GM12878 (cell line): ENCODE data around the gene NUP107. TPM values are rescaled to one million over a fixed set of nuclear protein-coding genes. Genes with fewer than 3 reads are reported as not detected.

Experiments used
- ATAC-seq: fragments of 200-7000 bp; cut with Tn5 transposase; 3 replicates; pipeline ENCODE4 v1.9.1; 2020; ENCODE audit warnings: mild to moderate bottlenecking, moderate library complexity
- BruUV-seq: library from RNA; stranded (reverse); fragments of 400-500 nt; replicated peaks from 2 replicates; lab custom pipeline; 2021; lab: Mats Ljungman, UMichigan
- CTCF ChIA-PET: fragments of 300-600 bp; sonication (Branson Sonifier 250); formaldehyde crosslinking; extraction: SDS; loops from one replicate; lab custom pipeline; 2021; ENCODE audit warnings: inconsistent platforms; lab: Yijun Ruan, JAX
- POLR2A ChIA-PET: fragments of 350-600 bp; formaldehyde crosslinking; extraction: SDS; loops from one replicate; lab custom pipeline; 2021; ENCODE audit warnings: inconsistent platforms; lab: Charles Lee
- RAD21 ChIA-PET: fragments of 300-600 bp; sonication (Branson Sonifier 250); formaldehyde crosslinking; loops from one replicate; lab custom pipeline; 2023; ENCODE audit warnings: antibody characterized with exemption; ENCODE audit not compliant: unreplicated experiment; lab: Charles Lee
- SMC1A ChIA-PET: fragments of 300-600 bp; sonication (Branson Sonifier 250); formaldehyde crosslinking; loops from one replicate; lab custom pipeline; 2023; ENCODE audit not compliant: unreplicated experiment, uncharacterized antibody; lab: Charles Lee
- DNase-seq: peaks from one replicate; pipeline ENCODE4 v3.0.0-alpha.2; 2011; ENCODE audit warnings: low read depth, low spot score
- FAIRE-seq: peaks from 3 replicates; lab custom pipeline; 2011; peaks lifted over from hg19 to GRCh38; lab: Jason Lieb, UNC
- H2AFZ ChIP-seq: 2 replicates; pipeline ENCODE4 v1.6.0; 2011; ENCODE audit warnings: low read depth, low read length, control low read depth; ENCODE audit not compliant: control insufficient read depth
- H3K27ac ChIP-seq: 2 replicates; pipeline ENCODE4 v1.5.1; 2011; ENCODE audit warnings: control low read depth; ENCODE audit not compliant: control insufficient read depth, insufficient read depth
- H3K27me3 ChIP-seq, 2 experiments: replicated peaks in 1 of 2; 2 replicates each; pipeline versions ENCODE4 v1.6.0 to v1.6.1; 2011; ENCODE audit warnings: low read length in 1 of 2; ENCODE audit not compliant: control insufficient read depth in 2 of 2, insufficient read depth in 2 of 2
- H3K36me3 ChIP-seq, 2 experiments: 2 replicates each; pipeline ENCODE4 v1.5.1; 2011; ENCODE audit warnings: low read length in 1 of 2; ENCODE audit not compliant: control insufficient read depth in 2 of 2, insufficient read depth in 2 of 2
- H3K4me1 ChIP-seq: 2 replicates; pipeline ENCODE4 v1.6.1; 2011; ENCODE audit warnings: mild to moderate bottlenecking, low read length, moderate library complexity, mixed read lengths; ENCODE audit not compliant: control insufficient read depth, insufficient read depth
- H3K4me2 ChIP-seq: 2 replicates; pipeline ENCODE4 v1.6.0; 2011; ENCODE audit warnings: control low read depth; ENCODE audit not compliant: control insufficient read depth, insufficient read depth
- H3K4me3 ChIP-seq: fragments of 200-600 bp; sonication (generic); 2 replicates; pipeline ENCODE4 v1.5.1; 2016
- H3K79me2 ChIP-seq: 2 replicates; pipeline ENCODE4 v1.6.0; 2011; ENCODE audit warnings: low read length; ENCODE audit not compliant: control insufficient read depth, insufficient read depth
- H3K9ac ChIP-seq: 2 replicates; pipeline ENCODE4 v1.8.0; 2011; ENCODE audit warnings: low read length, control low read depth, mixed read lengths; ENCODE audit not compliant: control insufficient read depth, insufficient read depth
- H3K9me3 ChIP-seq: replicated peaks from 3 replicates; pipeline ENCODE4 v1.5.1; 2011; ENCODE audit warnings: mild to moderate bottlenecking, low read length; ENCODE audit not compliant: control insufficient read depth, insufficient read depth
- H4K20me1 ChIP-seq: 2 replicates; pipeline ENCODE4 v1.6.0; 2011; ENCODE audit not compliant: control insufficient read depth, insufficient read depth
- WGBS: methylation state at CpG from one replicate; pipeline ENCODE4 v1.1.6; 2016; ENCODE audit warnings: low lambda C conversion rate; ENCODE audit not compliant: insufficient replicate concordance, insufficient coverage; ENCODE audit errors: missing lambda C conversion rate; 5-methylcytosine and 5-hydroxymethylcytosine counted together
- in situ Hi-C: fragments of 300-500 bp; cut with MboI; formaldehyde crosslinking; loops from 9 replicates; pipeline ENCODE4 v1.14.3; 2018; ENCODE audit warnings: mixed read lengths
- intact Hi-C: fragments of 100-400 bp; cut with micrococcal nuclease; formaldehyde crosslinking; loops from one replicate; pipeline ENCODE4 v1.14.2; 2022; ENCODE audit not compliant: unreplicated experiment
- polyA plus RNA-seq, 11 experiments: library from polyadenylated mRNA; depleted of rRNA in 4 of 11; unstranded in 6 of 11; stranded (reverse) in 5 of 11; fragments of >200 nt; fragmentation: Nextera tagmentation in 4 of 11; fragmentation: Illumina TruSeq in 1 of 11; extraction: Ambion mirVana in 4 of 11; extraction: Trizol in 1 of 11; gene quantifications; 1 replicate in 1 of 11; 2 replicates in 10 of 11; pipeline versions ENCODE4 v1.2.1 to v1.2.3, GENCODE V29; 2011 to 2016; ENCODE audit warnings: inconsistent platforms in 2 of 11, missing spikeins in 2 of 11, low read depth in 1 of 11
- total RNA-seq, 4 experiments: library from RNA; depleted of rRNA in 3 of 4; stranded (reverse); fragments of >200 nt in 3 of 4; fragmentation: Illumina TruSeq in 1 of 4; extraction: Trizol in 1 of 4; gene quantifications; 2 replicates each; pipeline versions ENCODE4 v1.2.1 to v1.2.3, GENCODE V29; 2013 to 2021
- TF ChIP-seq, protein P1 (sequence below): fragments of 450-650 bp; IDR thresholded peaks from 2 replicates; pipeline ENCODE4 v1.6.1; 2017; ENCODE audit warnings: mild to moderate bottlenecking, moderate library complexity
- TF ChIP-seq, protein P2 (sequence below), 3 experiments: IDR thresholded peaks in 2 of 3; conservative IDR thresholded peaks in 1 of 3; 2 replicates each; pipeline ENCODE4 v1.5.1; 2011; ENCODE audit warnings: low read depth in 3 of 3, low read length in 3 of 3, mild to moderate bottlenecking in 3 of 3, control low read depth in 2 of 3, moderate library complexity in 2 of 3, inconsistent platforms in 1 of 3, mixed read lengths in 1 of 3; ENCODE audit not compliant: control insufficient read depth in 2 of 3, insufficient read depth in 1 of 3; ENCODE audit errors: extremely low read depth in 1 of 3

The NUP107 gene
- total and polyA plus RNA-seq, 10 of the 15 experiments (the other 5 are each of a cell fraction or from before 2014, with no cell fraction given), result 73.4 to 132 (median 92.4) TPM

DNA sequence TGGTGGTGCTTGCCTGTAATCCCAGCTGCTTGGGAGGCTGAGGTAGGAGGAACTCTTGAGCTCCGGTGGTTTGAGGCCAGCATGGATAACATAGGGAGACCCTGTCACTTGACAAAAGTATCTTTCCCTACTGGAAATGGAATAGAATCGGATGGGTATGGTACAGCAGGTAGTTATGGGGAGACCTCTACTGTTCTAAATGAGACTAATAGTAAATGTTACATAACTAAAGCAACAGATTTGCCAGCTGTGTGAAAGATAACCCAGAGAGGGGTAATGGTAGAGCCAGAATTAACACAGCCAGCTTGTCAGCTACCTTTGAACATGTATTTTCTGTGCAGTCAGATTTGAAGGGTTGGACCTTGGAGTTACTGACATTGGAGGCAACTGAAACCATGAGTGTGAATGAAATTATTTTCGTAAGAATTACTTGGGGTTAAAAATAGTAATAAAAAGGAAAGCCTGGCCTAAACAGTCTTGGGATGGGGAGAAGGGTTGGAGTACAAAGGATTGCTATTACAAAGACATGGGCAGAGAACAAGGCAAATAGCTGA, 21.7 kb upstream of the NUP107 start:
- Histone ChIP-seq H3K27ac (no peak overlapping the region), H4K20me1 (no peaks in the 10 kb centered on the region), H3K9ac (no peak overlapping the region), H3K79me2 (no peaks in the 10 kb centered on the region), H2AFZ (no peak overlapping the region), H3K4me2 (no peak overlapping the region), H3K9me3 (no peaks in the 10 kb centered on the region), H3K36me3 (peaks cover 0 to 4% of the 10 kb centered on the region in 2 experiments; a peak in 2 of 4 replicates), H3K27me3 (no peaks in the 10 kb centered on the region), H3K4me1 (no peaks in the 10 kb centered on the region), H3K4me3 (no peak overlapping the region)
- TF ChIP-seq, protein P1, sequence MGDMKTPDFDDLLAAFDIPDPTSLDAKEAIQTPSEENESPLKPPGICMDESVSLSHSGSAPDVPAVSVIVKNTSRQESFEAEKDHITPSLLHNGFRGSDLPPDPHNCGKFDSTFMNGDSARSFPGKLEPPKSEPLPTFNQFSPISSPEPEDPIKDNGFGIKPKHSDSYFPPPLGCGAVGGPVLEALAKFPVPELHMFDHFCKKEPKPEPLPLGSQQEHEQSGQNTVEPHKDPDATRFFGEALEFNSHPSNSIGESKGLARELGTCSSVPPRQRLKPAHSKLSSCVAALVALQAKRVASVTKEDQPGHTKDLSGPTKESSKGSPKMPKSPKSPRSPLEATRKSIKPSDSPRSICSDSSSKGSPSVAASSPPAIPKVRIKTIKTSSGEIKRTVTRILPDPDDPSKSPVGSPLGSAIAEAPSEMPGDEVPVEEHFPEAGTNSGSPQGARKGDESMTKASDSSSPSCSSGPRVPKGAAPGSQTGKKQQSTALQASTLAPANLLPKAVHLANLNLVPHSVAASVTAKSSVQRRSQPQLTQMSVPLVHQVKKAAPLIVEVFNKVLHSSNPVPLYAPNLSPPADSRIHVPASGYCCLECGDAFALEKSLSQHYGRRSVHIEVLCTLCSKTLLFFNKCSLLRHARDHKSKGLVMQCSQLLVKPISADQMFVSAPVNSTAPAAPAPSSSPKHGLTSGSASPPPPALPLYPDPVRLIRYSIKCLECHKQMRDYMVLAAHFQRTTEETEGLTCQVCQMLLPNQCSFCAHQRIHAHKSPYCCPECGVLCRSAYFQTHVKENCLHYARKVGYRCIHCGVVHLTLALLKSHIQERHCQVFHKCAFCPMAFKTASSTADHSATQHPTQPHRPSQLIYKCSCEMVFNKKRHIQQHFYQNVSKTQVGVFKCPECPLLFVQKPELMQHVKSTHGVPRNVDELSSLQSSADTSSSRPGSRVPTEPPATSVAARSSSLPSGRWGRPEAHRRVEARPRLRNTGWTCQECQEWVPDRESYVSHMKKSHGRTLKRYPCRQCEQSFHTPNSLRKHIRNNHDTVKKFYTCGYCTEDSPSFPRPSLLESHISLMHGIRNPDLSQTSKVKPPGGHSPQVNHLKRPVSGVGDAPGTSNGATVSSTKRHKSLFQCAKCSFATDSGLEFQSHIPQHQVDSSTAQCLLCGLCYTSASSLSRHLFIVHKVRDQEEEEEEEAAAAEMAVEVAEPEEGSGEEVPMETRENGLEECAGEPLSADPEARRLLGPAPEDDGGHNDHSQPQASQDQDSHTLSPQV, result no peak
- TF ChIP-seq, protein P2, sequence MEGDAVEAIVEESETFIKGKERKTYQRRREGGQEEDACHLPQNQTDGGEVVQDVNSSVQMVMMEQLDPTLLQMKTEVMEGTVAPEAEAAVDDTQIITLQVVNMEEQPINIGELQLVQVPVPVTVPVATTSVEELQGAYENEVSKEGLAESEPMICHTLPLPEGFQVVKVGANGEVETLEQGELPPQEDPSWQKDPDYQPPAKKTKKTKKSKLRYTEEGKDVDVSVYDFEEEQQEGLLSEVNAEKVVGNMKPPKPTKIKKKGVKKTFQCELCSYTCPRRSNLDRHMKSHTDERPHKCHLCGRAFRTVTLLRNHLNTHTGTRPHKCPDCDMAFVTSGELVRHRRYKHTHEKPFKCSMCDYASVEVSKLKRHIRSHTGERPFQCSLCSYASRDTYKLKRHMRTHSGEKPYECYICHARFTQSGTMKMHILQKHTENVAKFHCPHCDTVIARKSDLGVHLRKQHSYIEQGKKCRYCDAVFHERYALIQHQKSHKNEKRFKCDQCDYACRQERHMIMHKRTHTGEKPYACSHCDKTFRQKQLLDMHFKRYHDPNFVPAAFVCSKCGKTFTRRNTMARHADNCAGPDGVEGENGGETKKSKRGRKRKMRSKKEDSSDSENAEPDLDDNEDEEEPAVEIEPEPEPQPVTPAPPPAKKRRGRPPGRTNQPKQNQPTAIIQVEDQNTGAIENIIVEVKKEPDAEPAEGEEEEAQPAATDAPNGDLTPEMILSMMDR (IDR thresholded peaks at IDR 0.05 in 2 of 3, conservative IDR thresholded peaks at IDR 0.05 in 1 of 3; ENCODE audit: control insufficient read depth in 2 of 3, extremely low read depth in 1 of 3, insufficient read depth in 1 of 3, low read depth in 3 of 3, low read length in 3 of 3), result peak in 1 of 3 experiments; percentile 27; a peak in 1 of 6 replicates
- TSS peak; percentile 22 for BruUV-seq
- intact Hi-C loops (no loop called here), in situ Hi-C loops (no loop called here)
- ChIA-PET POLR2A (no interaction called here), RAD21 (interaction anchor here (0.7 to 1.0 kb wide), 2 partner anchors 52 to 345 kb away, joined by 3 to 4 read pairs; no protein-coding TSS in a partner anchor), CTCF (interaction anchor here (1.1 kb wide), 1 partner anchor 305 kb away, joined by 4 read pairs; no protein-coding TSS in a partner anchor), SMC1A (interaction anchor here (0.7 to 1.8 kb wide), 4 partner anchors 10 to 306 kb away, joined by 3 to 7 read pairs (median 4); no protein-coding TSS in a partner anchor)
- FAIRE-seq, result no peak
- DNase-seq, result no peak
- ATAC-seq, result peak; percentile 44; the same call in 1 of the 3 replicates
- 78% methylated on average over 3 of the region's 3 CpGs for WGBS
